ENCODE results near the gene DESI2. TPM values are rescaled to one million over a fixed set of nuclear protein-coding genes. Genes with fewer than 3 reads are reported as not detected.
"Not testable (repeated sequence)": the region's sequence is repeated elsewhere in the genome, so short reads cannot be mapped to it uniquely, and the experiment has no call there.

Gene DESI2
- total RNA-seq, 1 experiment from 2014 or later = 132 TPM

GRCh38 chr1:244665771-244666217 lies 12.9 kb downstream of the DESI2 start:
- DNase-seq = no peak
- no peaks in the 10 kb centered on the region; the same call in 1 of the 2 replicates for H3K36me3 ChIP-seq (replicated peaks; ENCODE audit: control insufficient read depth, insufficient read depth, low read length)
- no peak overlapping the region for H3K4me3 ChIP-seq (ENCODE audit: insufficient read depth, low read depth, low read length)
- H3K27me3 ChIP-seq (ENCODE audit: control insufficient read depth, insufficient read depth, low read length) = no peaks in the 10 kb centered on the region

- not testable (repeated sequence) for DNase-seq; H3K36me3 ChIP-seq (replicated peaks; ENCODE audit: control insufficient read depth, insufficient read depth, low read length); H3K4me3 ChIP-seq (ENCODE audit: insufficient read depth, low read depth, low read length); H3K27me3 ChIP-seq (ENCODE audit: control insufficient read depth, insufficient read depth, low read length)
These were observed 13.9 kb downstream of the DESI2 start for GRCh38 chr1:244666672-244667418.

GRCh38 chr1:244667797-244668196 lies 14.9 kb downstream of the DESI2 start:
- no peak for DNase-seq
- Histone ChIP-seq H3K27me3 (ENCODE audit: control insufficient read depth, insufficient read depth, low read length) (no peaks in the 10 kb centered on the region), H3K36me3 (replicated peaks; ENCODE audit: control insufficient read depth, insufficient read depth, low read length) (no peaks in the 10 kb centered on the region; the same call in 1 of the 2 replicates), H3K4me3 (ENCODE audit: insufficient read depth, low read depth, low read length) (no peak overlapping the region)

- no peaks in the 10 kb centered on the region for H3K27me3 ChIP-seq (ENCODE audit: control insufficient read depth, insufficient read depth, low read length)
- H3K36me3 ChIP-seq (replicated peaks; ENCODE audit: control insufficient read depth, insufficient read depth, low read length) = no peaks in the 10 kb centered on the region
- no peak for DNase-seq
- H3K4me3 ChIP-seq (ENCODE audit: insufficient read depth, low read depth, low read length) = no peak overlapping the region
These were observed 20.2 kb downstream of the DESI2 start for GRCh38 chr1:244672946-244673682.

- H3K27me3 ChIP-seq (ENCODE audit: control insufficient read depth, insufficient read depth, low read length) = no peaks in the 10 kb centered on the region
- H3K4me3 ChIP-seq (ENCODE audit: insufficient read depth, low read depth, low read length) = no peak overlapping the region
- no peak for DNase-seq
- no peaks in the 10 kb centered on the region for H3K36me3 ChIP-seq (replicated peaks; ENCODE audit: control insufficient read depth, insufficient read depth, low read length)
These were observed 21.5 kb downstream of the DESI2 start for GRCh38 chr1:244674446-244674845.

GRCh38 chr1:244675167-244675566 lies 22.2 kb downstream of the DESI2 start:
- Histone ChIP-seq H3K4me3 (ENCODE audit: insufficient read depth, low read depth, low read length) (no peak overlapping the region), H3K36me3 (replicated peaks; ENCODE audit: control insufficient read depth, insufficient read depth, low read length) (no peaks in the 10 kb centered on the region), H3K27me3 (ENCODE audit: control insufficient read depth, insufficient read depth, low read length) (no peaks in the 10 kb centered on the region)
- DNase-seq = no peak

GRCh38 chr1:244678697-244679096 lies 25.8 kb downstream of the DESI2 start:
- Histone ChIP-seq H3K27me3 (ENCODE audit: control insufficient read depth, insufficient read depth, low read length) (no peaks in the 10 kb centered on the region), H3K36me3 (replicated peaks; ENCODE audit: control insufficient read depth, insufficient read depth, low read length) (no peaks in the 10 kb centered on the region), H3K4me3 (ENCODE audit: insufficient read depth, low read depth, low read length) (no peak overlapping the region)
- DNase-seq = no peak

- no peak for DNase-seq
- H3K36me3 ChIP-seq (replicated peaks; ENCODE audit: control insufficient read depth, insufficient read depth, low read length) = no peaks in the 10 kb centered on the region
- H3K4me3 ChIP-seq (ENCODE audit: insufficient read depth, low read depth, low read length) = no peak overlapping the region
- no peaks in the 10 kb centered on the region for H3K27me3 ChIP-seq (ENCODE audit: control insufficient read depth, insufficient read depth, low read length)
These were observed 27.7 kb downstream of the DESI2 start for GRCh38 chr1:244680667-244681066.

- not testable (repeated sequence) for DNase-seq; H3K4me3 ChIP-seq (ENCODE audit: insufficient read depth, low read depth, low read length); H3K36me3 ChIP-seq (replicated peaks; ENCODE audit: control insufficient read depth, insufficient read depth, low read length); H3K27me3 ChIP-seq (ENCODE audit: control insufficient read depth, insufficient read depth, low read length)
These were observed 29.2 kb downstream of the DESI2 start for GRCh38 chr1:244682087-244682486.

GRCh38 chr1:244695937-244696336 lies 43.0 kb downstream of the DESI2 start:
- peaks cover 9% of the 10 kb centered on the region for H3K36me3 ChIP-seq (replicated peaks; ENCODE audit: control insufficient read depth, insufficient read depth, low read length)

GRCh38 chr1:244699741-244700140 lies 46.8 kb downstream of the DESI2 start:
- no peak for DNase-seq
- Histone ChIP-seq H3K27me3 (ENCODE audit: control insufficient read depth, insufficient read depth, low read length) (no peaks in the 10 kb centered on the region), H3K4me3 (ENCODE audit: insufficient read depth, low read depth, low read length) (no peak overlapping the region), H3K36me3 (replicated peaks; ENCODE audit: control insufficient read depth, insufficient read depth, low read length) (peaks cover 11% of the 10 kb centered on the region)

More at GRCh38 chr1:244695937-244696336, 43.0 kb downstream of the DESI2 start:
- Histone ChIP-seq H3K4me3 (ENCODE audit: insufficient read depth, low read depth, low read length) (no peak overlapping the region), H3K27me3 (ENCODE audit: control insufficient read depth, insufficient read depth, low read length) (no peaks in the 10 kb centered on the region)
- DNase-seq = no peak

GRCh38 chr1:244700808-244701207 lies 47.9 kb downstream of the DESI2 start:
- no peak for DNase-seq
- Histone ChIP-seq H3K27me3 (ENCODE audit: control insufficient read depth, insufficient read depth, low read length) (no peaks in the 10 kb centered on the region), H3K36me3 (replicated peaks; ENCODE audit: control insufficient read depth, insufficient read depth, low read length) (peaks cover 11% of the 10 kb centered on the region), H3K4me3 (ENCODE audit: insufficient read depth, low read depth, low read length) (no peak overlapping the region)

GRCh38 chr1:244702620-244703019 lies 49.7 kb downstream of the DESI2 start:
- Histone ChIP-seq H3K4me3 (ENCODE audit: insufficient read depth, low read depth, low read length) (no peak overlapping the region), H3K36me3 (replicated peaks; ENCODE audit: control insufficient read depth, insufficient read depth, low read length) (peaks cover 11% of the 10 kb centered on the region), H3K27me3 (ENCODE audit: control insufficient read depth, insufficient read depth, low read length) (no peaks in the 10 kb centered on the region)
- DNase-seq = no peak

- DNase-seq = no peak
- Histone ChIP-seq H3K4me3 (ENCODE audit: insufficient read depth, low read depth, low read length) (no peak overlapping the region), H3K36me3 (replicated peaks; ENCODE audit: control insufficient read depth, insufficient read depth, low read length) (peaks cover 8% of the 10 kb centered on the region), H3K27me3 (ENCODE audit: control insufficient read depth, insufficient read depth, low read length) (no peaks in the 10 kb centered on the region)
These were observed 51.2 kb downstream of the DESI2 start for GRCh38 chr1:244704107-244704506.

All from H7 (cell line).